Measurements from ENCODE around the gene GUK1.

The GUK1 gene

DNA sequence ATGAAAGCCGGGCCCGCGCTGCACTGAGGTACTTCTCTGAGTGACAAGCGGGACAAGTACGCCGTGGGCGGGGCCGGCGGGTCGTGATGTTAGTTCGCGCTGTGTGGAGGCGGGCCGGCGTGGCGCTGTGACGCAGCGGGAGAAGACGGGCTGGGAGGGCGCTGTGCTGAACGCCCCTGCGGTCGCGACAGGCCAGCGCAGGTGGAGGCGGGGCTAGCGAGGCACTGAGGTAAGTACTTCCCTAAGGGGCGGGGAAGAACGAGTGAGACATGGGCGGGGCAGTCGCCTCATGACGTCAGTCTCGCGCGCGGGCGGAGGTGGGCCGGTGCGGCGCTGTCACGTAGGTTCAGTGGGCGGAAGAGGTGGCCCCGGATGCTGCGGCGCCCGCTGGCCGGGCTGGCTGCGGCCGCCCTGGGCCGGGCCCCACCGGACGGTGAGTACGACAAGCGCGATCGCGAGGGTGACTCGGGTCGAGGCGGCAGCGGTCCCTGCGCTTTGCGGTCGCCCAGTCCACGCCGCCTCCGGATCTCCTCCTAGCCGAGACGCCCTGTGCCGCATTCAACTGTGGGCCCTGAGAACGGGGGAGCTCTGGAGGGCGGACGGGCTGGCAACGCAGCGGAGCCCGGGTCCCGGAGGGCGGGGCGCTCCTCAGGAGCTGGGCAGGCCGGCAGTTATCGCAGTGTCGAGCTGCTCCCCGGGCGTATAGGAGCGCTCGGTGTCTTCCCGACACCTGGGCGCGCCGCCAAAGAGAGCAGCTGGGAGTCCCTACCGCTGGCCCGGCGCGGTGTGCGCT lies at the start of gene GUK1:
Gene GUK1 (plus strand): TSS at position 349 of the 793 bp plus-strand sequence. CDS start 24 bp downstream, at position 373.
- TF ChIP-seq JUND (IDR thresholded peaks at IDR 0.05; ENCODE audit: low read depth): no peak
- peak; percentile 98 to 100 for DNase-seq (ENCODE audit: low read depth in 1 of 2, low spot score in 1 of 2)
- in situ Hi-C loops (cut with HindIII; ENCODE audit: low pct_unique_long_range_greater_than_20kb, low sequenced_read_pairs): no loop called here

DNA sequence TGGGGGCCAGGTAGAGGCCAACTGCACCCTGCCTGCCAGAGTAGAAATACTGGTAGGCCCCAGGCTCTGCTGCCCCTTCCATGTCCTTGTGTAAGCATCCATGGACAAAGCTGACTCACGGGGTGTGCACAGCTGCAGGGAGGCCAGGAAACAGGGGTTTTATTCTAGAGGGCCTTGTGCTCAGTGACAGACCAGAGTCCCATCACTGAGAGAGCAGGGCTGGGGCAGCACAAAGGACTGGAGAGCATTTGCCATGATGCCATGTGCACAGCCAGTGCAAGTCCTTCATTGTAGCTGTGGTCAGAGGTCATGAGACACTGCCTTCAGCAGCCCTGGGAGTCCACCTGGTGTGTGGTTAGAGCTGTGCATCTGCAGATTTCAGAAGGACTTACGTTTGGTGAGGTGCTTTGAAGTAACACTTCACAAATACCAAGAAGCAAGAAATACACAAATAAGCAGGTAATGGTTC lies 49.4 kb upstream of the GUK1 start:
- in situ Hi-C loops (cut with HindIII; ENCODE audit: low pct_unique_long_range_greater_than_20kb, low sequenced_read_pairs): no loop called here
- no peak for DNase-seq (ENCODE audit: low read depth in 1 of 2, low spot score in 1 of 2)
- no peak for TF ChIP-seq JUND (IDR thresholded peaks at IDR 0.05; ENCODE audit: low read depth)

DNA sequence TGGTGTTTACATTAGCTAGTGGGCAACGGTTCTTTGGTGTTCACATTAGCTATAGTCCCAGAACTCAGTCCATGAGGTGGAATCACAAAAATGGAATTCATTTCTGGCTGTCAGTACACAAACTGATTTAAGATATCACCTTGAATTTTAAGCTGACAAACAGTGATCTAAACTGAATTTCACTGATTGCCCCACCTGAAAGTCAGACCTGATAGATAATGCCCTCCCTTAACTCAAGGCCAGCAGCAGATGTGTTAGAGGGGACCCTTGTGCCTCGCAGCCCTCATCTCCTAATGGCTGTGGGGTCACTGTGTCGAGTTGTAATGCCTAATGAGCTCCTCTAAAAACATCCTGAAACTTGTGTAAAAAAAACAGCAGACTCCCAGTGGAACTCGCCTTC lies 49.0 kb upstream of the GUK1 start:
- no peak for DNase-seq (ENCODE audit: low read depth in 1 of 2, low spot score in 1 of 2)
- no peak for TF ChIP-seq JUND (IDR thresholded peaks at IDR 0.05; ENCODE audit: low read depth)
- in situ Hi-C loops (cut with HindIII; ENCODE audit: low pct_unique_long_range_greater_than_20kb, low sequenced_read_pairs): no loop called here

DNA sequence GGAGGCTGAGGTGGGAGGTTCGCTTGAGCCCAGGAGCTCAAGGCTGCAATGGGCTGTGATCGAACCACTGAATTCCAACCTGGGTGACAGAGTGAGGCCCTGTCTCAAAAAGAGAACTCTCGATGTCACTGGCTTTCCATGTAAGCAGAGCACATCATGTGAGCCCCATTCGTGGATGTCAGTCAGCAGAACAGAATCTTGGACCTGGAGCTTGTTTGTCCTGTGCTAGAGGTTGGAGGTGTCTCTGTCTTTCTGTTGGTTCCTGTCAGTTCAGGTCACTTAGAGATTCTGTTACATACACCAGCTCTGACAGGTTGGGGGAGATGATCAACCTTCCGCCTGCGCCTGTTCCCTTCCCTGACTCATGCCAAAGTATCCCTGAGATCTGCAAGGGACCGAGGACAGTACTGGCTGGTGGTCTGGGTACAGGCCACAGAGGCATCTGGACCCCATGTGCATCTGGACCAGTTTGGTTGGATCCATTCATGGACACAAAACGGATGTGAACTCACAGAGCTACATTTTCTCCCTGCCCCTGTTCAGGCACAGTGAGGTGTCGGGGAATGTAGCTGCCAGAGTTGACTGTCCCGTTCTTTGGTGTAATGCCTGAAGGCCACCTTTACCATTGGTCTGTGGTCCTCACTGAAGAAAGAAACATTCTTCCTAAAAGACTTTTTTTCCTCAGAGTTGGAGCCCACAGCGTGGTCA lies 47.6 kb upstream of the GUK1 start:
- in situ Hi-C loops (cut with HindIII; ENCODE audit: low pct_unique_long_range_greater_than_20kb, low sequenced_read_pairs): no loop called here
- TF ChIP-seq JUND (IDR thresholded peaks at IDR 0.05; ENCODE audit: low read depth): no peak
- DNase-seq (ENCODE audit: low read depth in 1 of 2, low spot score in 1 of 2): peak in 1 of 2 experiments; percentile 70

GRCh38 chr1:228093050-228093906 lies 46.8 kb upstream of the GUK1 start:
- in situ Hi-C loops (cut with HindIII; ENCODE audit: low pct_unique_long_range_greater_than_20kb, low sequenced_read_pairs): no loop called here
- DNase-seq (ENCODE audit: low read depth in 1 of 2, low spot score in 1 of 2): peak; percentile 67 to 90
- no peak for TF ChIP-seq JUND (IDR thresholded peaks at IDR 0.05; ENCODE audit: low read depth)

- peak in 1 of 2 experiments; percentile 0 for DNase-seq (ENCODE audit: low read depth in 1 of 2, low spot score in 1 of 2)
- in situ Hi-C loops (cut with HindIII; ENCODE audit: low pct_unique_long_range_greater_than_20kb, low sequenced_read_pairs): no loop called here
- TF ChIP-seq JUND (IDR thresholded peaks at IDR 0.05; ENCODE audit: low read depth): no peak
These were observed 45.6 kb upstream of the GUK1 start for GRCh38 chr1:228094432-228095016.

DNA sequence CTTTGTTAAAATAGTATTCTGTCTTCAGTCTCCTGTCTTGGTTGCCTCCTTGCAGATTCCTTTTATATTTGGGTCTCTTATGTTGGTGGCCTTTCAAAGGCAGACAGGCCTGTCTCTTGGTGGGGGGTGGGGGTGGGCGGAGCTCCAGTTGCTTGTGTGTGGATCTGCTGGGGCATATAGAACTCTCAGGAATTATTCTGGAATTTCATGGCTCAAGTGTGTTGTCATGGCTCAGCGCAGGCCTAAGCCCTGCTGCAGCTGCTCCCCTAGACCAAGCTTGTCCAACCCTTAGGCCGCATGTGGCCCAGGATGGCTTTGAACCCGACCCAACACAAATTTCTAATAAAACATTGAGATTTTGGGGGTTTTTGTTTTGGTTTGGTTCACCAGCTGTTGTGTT lies 44.9 kb upstream of the GUK1 start:
- no peak for TF ChIP-seq JUND (IDR thresholded peaks at IDR 0.05; ENCODE audit: low read depth)
- DNase-seq (ENCODE audit: low read depth in 1 of 2, low spot score in 1 of 2): peak in 1 of 2 experiments; percentile 0
- in situ Hi-C loops (cut with HindIII; ENCODE audit: low pct_unique_long_range_greater_than_20kb, low sequenced_read_pairs): no loop called here

DNA sequence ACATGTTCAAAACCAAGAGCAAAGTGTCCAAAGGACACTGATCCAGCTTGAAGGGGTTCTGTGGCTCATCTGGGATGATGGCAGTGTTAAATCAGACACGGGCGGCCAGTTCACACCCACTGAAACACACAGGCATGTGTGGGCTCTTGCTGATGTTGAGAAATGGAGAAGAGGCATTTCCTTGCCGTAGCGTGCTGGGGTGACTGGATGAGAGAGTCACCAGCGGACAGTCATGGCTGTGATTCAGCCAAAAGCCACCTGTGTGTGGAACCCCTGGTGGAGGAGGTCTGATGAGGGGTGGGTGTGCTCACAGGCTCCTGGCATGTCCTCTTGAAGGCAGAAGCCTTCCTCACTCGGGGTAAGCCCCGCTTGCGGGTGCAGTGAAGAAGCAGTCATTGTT lies 44.1 kb upstream of the GUK1 start:
- peak in 1 of 2 experiments; percentile 1 for DNase-seq (ENCODE audit: low read depth in 1 of 2, low spot score in 1 of 2)
- no peak for TF ChIP-seq JUND (IDR thresholded peaks at IDR 0.05; ENCODE audit: low read depth)
- in situ Hi-C loops (cut with HindIII; ENCODE audit: low pct_unique_long_range_greater_than_20kb, low sequenced_read_pairs): no loop called here

- DNase-seq (ENCODE audit: low read depth in 1 of 2, low spot score in 1 of 2): no peak
- in situ Hi-C loops (cut with HindIII; ENCODE audit: low pct_unique_long_range_greater_than_20kb, low sequenced_read_pairs): no loop called here
These were observed 43.4 kb upstream of the GUK1 start for GRCh38 chr1:228096416-228097332.

DNA sequence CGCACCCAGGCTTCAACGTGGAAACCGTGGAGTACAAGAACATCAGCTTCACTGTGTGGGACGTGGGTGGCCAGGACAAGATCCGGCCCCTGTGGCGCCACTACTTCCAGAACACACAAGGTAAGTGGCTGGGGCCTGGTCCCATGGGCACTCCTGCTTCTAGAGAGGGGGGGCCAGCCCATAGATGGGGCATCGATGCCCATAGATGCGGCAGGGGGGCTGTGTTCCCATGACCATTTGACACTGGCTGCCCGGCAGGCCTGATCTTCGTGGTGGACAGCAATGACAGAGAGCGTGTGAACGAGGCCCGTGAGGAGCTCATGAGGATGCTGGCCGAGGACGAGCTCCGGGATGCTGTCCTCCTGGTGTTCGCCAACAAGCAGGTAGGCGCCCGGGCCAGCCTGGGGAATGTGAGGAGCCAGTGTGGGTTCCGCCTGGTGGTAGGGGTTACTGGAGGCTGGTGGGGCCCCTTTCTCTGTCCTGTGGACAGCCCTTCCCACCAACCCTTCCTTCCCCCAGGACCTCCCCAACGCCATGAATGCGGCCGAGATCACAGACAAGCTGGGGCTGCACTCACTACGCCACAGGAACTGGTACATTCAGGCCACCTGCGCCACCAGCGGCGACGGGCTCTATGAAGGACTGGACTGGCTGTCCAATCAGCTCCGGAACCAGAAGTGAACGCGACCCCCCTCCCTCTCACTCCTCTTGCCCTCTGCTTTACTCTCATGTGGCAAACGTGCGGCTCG lies 42.6 kb upstream of the GUK1 start:
- no peak for DNase-seq (ENCODE audit: low read depth in 1 of 2, low spot score in 1 of 2)
- no peak for TF ChIP-seq JUND (IDR thresholded peaks at IDR 0.05; ENCODE audit: low read depth)
- in situ Hi-C loops (cut with HindIII; ENCODE audit: low pct_unique_long_range_greater_than_20kb, low sequenced_read_pairs): no loop called here

More at GRCh38 chr1:228096416-228097332, 43.4 kb upstream of the GUK1 start:
- TF ChIP-seq JUND (IDR thresholded peaks at IDR 0.05; ENCODE audit: low read depth): no peak

All from T47D (cell line).